ENCODE data around the gene SACS.

Gene SACS, protein sequence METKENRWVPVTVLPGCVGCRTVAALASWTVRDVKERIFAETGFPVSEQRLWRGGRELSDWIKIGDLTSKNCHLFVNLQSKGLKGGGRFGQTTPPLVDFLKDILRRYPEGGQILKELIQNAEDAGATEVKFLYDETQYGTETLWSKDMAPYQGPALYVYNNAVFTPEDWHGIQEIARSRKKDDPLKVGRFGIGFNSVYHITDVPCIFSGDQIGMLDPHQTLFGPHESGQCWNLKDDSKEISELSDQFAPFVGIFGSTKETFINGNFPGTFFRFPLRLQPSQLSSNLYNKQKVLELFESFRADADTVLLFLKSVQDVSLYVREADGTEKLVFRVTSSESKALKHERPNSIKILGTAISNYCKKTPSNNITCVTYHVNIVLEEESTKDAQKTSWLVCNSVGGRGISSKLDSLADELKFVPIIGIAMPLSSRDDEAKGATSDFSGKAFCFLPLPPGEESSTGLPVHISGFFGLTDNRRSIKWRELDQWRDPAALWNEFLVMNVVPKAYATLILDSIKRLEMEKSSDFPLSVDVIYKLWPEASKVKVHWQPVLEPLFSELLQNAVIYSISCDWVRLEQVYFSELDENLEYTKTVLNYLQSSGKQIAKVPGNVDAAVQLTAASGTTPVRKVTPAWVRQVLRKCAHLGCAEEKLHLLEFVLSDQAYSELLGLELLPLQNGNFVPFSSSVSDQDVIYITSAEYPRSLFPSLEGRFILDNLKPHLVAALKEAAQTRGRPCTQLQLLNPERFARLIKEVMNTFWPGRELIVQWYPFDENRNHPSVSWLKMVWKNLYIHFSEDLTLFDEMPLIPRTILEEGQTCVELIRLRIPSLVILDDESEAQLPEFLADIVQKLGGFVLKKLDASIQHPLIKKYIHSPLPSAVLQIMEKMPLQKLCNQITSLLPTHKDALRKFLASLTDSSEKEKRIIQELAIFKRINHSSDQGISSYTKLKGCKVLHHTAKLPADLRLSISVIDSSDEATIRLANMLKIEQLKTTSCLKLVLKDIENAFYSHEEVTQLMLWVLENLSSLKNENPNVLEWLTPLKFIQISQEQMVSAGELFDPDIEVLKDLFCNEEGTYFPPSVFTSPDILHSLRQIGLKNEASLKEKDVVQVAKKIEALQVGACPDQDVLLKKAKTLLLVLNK (N-terminal part only)

DNA sequence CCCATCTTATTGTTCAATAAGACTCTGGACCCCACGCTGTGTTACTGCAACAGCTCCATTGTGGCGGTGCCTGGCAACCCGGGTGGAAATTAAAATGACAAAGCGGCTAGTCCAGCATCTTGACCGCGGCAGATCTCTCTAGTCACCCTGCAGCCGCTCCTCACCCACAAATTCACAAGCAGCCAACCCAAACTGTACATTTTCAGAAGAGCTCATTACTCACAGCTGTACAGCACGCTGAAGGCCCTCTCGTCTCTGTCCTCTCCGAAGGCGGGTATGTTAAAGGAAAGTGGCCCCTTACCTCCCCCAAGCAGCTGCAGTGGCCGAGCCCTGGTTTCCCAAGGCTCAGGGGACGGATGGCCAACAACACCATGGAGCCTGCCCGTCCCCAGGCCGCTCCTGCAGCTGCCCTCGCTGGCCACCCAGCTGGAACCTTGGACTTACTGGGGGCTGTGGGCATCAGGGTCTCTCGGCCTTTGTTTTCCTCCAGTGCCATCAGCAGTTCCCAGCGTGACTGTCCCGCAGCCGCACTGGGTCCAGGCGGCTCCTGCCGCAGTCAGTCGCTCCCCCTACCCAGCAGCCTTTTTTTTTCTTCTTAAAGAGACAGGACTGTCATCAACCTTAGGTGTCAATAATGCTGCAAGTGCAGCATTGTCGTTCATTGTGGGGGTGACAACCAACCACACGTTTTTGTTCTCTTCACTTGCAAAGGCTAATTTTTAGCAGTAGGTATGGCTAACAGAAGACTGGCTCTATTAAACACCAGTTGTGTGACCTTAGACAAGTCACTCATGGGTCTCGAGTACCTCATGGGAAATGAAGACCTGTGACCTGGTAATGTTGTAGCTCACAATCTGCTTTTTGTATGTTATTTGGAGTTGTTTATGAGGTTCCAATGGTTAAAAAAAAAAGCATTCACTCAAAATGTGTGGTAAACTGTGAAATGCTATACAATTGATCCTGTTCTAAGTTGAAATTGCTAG, at the start of gene SACS:
Gene SACS, minus strand, starts transcription at position 532 of the 983 bp plus-strand sequence. CDS start 22,463 bp downstream, outside the sequence.
- peak; percentile 54 for DNase-seq

DNA sequence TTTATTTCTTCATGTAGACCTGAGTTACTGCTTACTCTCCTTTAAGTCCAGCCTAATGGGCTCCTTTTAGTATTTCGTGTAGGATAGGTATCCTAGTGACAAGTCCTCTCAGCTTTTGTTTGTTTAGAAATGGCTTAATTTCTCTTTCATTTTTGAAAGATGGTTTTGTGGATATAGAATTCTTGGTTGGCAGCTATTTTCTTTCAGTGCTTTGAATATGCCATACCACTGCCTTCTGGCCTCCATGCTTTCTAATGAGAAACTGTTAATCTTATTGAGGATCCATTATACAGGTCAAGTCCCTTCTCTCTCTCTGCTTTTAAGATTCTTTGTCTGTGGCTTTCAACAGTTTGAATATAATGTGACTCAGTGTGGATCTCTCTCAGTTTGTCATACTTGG, 46.8 kb upstream of the SACS start:
- no peak for DNase-seq

- DNase-seq: no peak
Measured at GRCh38 chr13:23477101-23477500, 43.6 kb upstream of the SACS start.

- DNase-seq: no peak
Measured at GRCh38 chr13:23473221-23473620, 39.7 kb upstream of the SACS start.

DNA sequence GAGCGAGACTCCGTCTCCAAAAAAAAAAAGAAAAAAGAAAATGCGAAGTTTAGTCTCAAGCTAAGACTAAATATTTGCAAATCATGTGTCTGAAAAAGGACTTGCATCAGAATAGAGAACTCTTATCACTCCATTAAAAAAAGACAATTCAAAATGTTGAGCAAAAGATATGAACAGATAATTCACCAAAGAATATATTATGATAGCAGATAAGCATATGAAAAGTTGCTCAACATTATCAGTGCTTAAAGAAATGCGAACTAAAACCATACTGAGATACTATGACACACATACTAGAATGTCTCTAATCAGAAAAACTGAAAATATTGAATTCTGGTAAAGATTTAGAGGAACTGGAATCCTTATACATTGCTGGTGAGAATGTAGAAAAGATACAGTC, 38.7 kb upstream of the SACS start:
- DNase-seq: no peak

GRCh38 chr13:23470790-23471614, 37.5 kb upstream of the SACS start:
- DNase-seq: no peak

DNA sequence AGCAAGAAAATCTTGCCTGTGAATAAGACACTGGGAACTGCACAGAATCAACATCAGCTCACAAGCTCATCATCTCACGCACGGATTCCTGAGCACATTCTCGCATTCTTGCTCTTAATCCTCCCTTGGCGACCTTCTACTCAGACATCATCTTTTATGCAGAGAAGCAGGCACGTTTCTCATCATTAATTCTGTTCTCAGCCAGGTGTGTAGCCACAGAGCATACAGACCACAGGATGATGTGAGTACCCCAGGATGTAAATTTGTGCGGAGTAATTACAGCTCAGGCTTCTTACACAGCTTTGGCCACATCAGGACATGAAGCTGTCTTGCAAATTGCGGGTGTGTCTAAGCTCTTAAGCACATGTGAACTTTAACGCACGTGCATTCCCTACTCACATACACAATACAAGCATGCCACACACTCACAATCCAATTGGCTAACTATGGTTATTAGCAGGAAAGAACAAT, 36.5 kb upstream of the SACS start:
- DNase-seq: no peak

DNA sequence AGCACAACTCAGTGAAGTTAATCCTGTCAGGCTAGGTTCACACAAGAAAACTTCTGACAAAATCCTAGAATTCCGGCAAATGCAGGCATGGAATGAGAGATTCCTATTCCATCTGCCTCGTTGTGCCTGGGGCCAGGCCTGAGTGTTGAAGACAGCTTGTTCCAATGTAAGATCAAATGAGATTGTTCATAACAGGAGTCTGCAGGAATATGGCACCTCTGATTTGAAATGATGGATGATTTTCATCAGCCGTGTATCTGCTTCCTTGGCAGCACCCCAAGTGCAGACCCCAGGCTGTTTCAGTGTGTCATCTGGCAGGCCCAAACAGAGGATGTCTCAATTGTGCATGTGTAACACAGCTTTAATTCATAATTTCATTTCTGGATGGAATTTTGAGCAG, 35.3 kb upstream of the SACS start:
- no peak for DNase-seq

GRCh38 chr13:23467932-23468278, 34.4 kb upstream of the SACS start:
- DNase-seq: no peak

GRCh38 chr13:23467048-23467931, 33.8 kb upstream of the SACS start:
- DNase-seq: no peak

- DNase-seq: peak; percentile 77
Measured at GRCh38 chr13:23466144-23467002, 32.9 kb upstream of the SACS start.

- DNase-seq: no peak
Measured at GRCh38 chr13:23463661-23464060, 30.2 kb upstream of the SACS start.

DNA sequence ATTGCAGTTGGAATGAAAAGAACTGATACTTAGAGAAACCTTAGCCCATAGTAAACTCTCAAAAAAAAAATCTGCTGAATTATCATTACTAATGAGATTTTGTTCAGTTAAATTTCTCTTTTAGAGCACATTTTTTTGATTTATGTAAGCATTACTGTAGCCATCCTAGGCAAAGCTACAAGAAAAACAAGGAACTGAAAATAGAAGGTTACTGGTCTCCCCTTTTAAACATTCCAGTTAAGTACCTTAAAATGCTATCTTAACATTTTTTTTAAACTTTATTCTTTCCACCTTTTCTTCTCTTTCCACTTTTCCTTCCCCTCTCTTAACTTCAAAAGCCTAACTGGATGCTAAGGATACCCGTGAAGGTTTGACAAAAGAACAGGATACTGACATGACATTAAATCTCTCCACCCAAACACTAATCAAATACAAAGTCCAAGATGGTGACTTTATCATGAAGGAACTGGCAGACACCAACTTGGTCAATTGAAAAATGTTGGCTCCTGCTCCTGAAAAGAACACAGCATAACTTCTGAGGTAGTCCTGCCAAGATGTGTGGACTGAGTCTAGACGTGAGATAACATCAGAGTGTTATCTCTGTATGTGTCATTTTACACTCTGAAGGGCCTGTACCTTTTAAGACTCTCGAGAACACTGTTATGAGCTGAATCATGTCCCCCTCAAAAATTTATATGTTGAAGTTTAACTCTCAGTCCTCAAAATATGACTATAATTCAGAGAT, 29.5 kb upstream of the SACS start:
- DNase-seq: no peak

GRCh38 chr13:23461544-23461943, 28.0 kb upstream of the SACS start:
- DNase-seq: no peak

DNA sequence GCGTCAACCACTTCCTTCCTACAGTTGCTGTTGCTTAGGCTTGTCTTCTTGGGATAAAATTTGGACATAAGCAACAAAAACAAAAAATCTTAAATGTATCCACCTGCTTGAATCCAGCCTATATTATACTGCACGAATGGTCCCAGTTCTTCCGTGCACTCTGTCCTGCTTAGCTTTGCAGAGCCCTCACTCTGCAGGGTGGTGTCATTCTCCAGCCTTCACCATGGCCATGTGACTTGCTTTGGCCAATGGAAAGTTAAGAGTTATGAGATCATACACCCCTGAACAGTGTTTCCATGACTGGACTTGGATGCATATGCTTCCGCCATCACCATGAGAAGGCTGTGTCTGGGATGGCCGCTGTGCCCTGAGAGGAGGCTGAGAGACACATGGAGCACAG, 27.4 kb upstream of the SACS start:
- no peak for DNase-seq

DNA sequence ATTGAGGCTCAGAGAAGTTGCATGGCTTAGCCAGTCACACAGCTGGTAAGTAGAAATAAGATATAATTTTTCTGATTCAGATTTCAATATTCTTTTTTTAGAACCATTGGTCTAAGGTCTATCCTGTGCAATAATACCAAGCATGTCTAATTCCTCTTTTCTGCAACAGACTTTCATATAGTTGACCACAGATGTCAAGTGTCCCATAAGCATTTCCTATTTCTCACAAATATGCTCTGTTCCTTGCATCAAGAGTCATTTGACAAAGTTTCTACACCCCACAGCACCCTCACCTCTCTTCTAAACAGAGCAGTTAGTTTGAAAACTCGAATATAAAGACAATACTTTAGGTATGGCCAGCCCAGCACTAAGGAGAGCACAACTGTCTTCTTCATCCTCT, 26.8 kb upstream of the SACS start:
- no peak for DNase-seq

- no peak for DNase-seq
Measured at GRCh38 chr13:23458989-23459388, 25.5 kb upstream of the SACS start.

DNA sequence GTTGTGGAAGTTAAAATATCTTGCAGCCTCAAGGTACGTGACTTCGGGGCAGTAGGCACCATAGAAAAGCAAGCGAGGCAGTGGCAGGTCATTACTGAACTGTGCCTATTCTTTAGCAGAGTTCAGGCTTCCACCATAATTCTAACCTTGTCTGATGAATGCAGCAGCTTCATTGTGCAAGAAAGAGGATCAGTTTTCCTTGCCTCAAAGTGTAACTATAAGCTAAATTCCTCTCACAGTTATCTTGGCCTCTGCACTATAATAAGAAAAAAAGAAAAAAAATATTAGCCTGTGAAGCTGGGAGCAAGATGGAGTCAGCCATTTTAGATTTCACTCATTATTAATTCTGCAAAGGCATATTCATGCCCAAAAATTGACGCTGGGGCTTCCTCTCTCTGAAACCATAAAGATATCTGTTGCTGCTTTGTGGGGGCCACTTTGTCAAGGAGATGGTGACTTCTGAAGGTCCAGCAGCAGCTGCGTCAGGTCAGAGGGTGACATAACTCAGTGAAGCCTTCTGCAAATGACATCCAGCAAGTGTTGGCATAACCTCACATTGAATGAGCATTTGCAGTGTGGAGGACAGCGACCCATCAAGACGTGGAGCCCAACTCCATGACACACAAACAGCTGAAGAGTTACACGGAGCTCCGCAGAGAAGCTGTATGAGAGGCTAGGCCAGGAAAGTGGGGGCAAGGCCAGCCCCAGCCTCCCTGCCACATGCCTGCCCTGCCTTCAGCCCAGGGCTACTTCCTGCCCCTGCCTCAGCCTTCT, 23.1 kb upstream of the SACS start:
- no peak for DNase-seq
